HEK293 (cell line): ENCODE data around the gene CD276.
A peak's percentile ranks its signal among the peaks of the same experiment; 100 is the strongest.

ENCODE experiments used
- IKZF3 ChIP-seq: fragments of 450-650 bp; IDR thresholded peaks from 2 replicates; pipeline ENCODE4 v1.5.0; 2018; ENCODE audit warnings: missing biosample characterization, mild to moderate bottlenecking, missing genetic modification characterization, moderate library complexity
- KLF9 ChIP-seq: fragments of 450-650 bp; formaldehyde crosslinking; IDR thresholded peaks from 2 replicates; pipeline ENCODE4 v1.5.1; 2016; ENCODE audit warnings: missing biosample characterization, missing genetic modification characterization, low read depth
- RBAK ChIP-seq: fragments of 450-650 bp; formaldehyde crosslinking; IDR thresholded peaks from 2 replicates; pipeline ENCODE4 v1.5.1; 2016; ENCODE audit warnings: missing biosample characterization, missing genetic modification characterization
- SCRT1 ChIP-seq: fragments of 450-650 bp; formaldehyde crosslinking; IDR thresholded peaks from 2 replicates; pipeline ENCODE4 v1.5.1; 2016; ENCODE audit warnings: missing biosample characterization, missing genetic modification characterization, borderline replicate concordance
- SCRT2 ChIP-seq: fragments of 450-650 bp; formaldehyde crosslinking; IDR thresholded peaks from 2 replicates; pipeline ENCODE4 v1.5.1; 2016; ENCODE audit warnings: missing biosample characterization, missing genetic modification characterization
- SP2 ChIP-seq: fragments of 450-650 bp; formaldehyde crosslinking; IDR thresholded peaks from 2 replicates; pipeline ENCODE4 v1.5.1; 2016; ENCODE audit warnings: missing biosample characterization, missing genetic modification characterization
- WT1 ChIP-seq: fragments of 450-650 bp; formaldehyde crosslinking; IDR thresholded peaks from 2 replicates; pipeline ENCODE4 v1.5.1; 2016; ENCODE audit warnings: missing biosample characterization, missing genetic modification characterization
- YY2 ChIP-seq: fragments of 450-650 bp; formaldehyde crosslinking; IDR thresholded peaks from 2 replicates; pipeline ENCODE4 v1.5.1; 2016; ENCODE audit warnings: missing biosample characterization, missing genetic modification characterization
- ZBTB21 ChIP-seq: fragments of 450-650 bp; formaldehyde crosslinking; IDR thresholded peaks from 2 replicates; pipeline ENCODE4 v1.5.1; 2017; ENCODE audit warnings: missing biosample characterization, missing genetic modification characterization
- ZFP3 ChIP-seq: fragments of 450-650 bp; formaldehyde crosslinking; IDR thresholded peaks from 2 replicates; pipeline ENCODE4 v1.5.1; 2016; ENCODE audit warnings: low read depth, missing biosample characterization, missing genetic modification characterization
- ZNF121 ChIP-seq: fragments of 450-650 bp; formaldehyde crosslinking; IDR thresholded peaks from 2 replicates; pipeline ENCODE4 v1.5.1; 2016; ENCODE audit warnings: missing biosample characterization, missing genetic modification characterization
- ZNF132 ChIP-seq: fragments of 450-650 bp; formaldehyde crosslinking; IDR thresholded peaks from 2 replicates; pipeline ENCODE4 v1.5.1; 2017; ENCODE audit warnings: missing biosample characterization, missing genetic modification characterization, borderline replicate concordance
- ZNF140 ChIP-seq: fragments of 450-650 bp; formaldehyde crosslinking; IDR thresholded peaks from 2 replicates; pipeline ENCODE4 v1.5.1; 2016; ENCODE audit warnings: missing biosample characterization, missing genetic modification characterization
- ZNF175 ChIP-seq: fragments of 450-650 bp; formaldehyde crosslinking; IDR thresholded peaks from 2 replicates; pipeline ENCODE4 v1.5.1; 2016; ENCODE audit warnings: missing biosample characterization, missing genetic modification characterization
- ZNF223 ChIP-seq: fragments of 450-650 bp; formaldehyde crosslinking; IDR thresholded peaks from 2 replicates; pipeline ENCODE4 v1.5.1; 2016; ENCODE audit warnings: missing biosample characterization, missing genetic modification characterization
- ZNF521 ChIP-seq: fragments of 450-650 bp; formaldehyde crosslinking; IDR thresholded peaks from 2 replicates; pipeline ENCODE4 v1.5.1; 2017; ENCODE audit warnings: missing biosample characterization, mild to moderate bottlenecking, missing genetic modification characterization
- ZNF585B ChIP-seq: fragments of 450-650 bp; formaldehyde crosslinking; IDR thresholded peaks from 2 replicates; pipeline ENCODE4 v1.5.1; 2016; ENCODE audit warnings: missing biosample characterization, missing genetic modification characterization
- ZNF610 ChIP-seq: fragments of 450-650 bp; formaldehyde crosslinking; IDR thresholded peaks from 2 replicates; pipeline ENCODE4 v1.5.1; 2016; ENCODE audit warnings: missing biosample characterization, missing genetic modification characterization, borderline replicate concordance
- ZSCAN23 ChIP-seq: fragments of 450-650 bp; formaldehyde crosslinking; IDR thresholded peaks from 2 replicates; pipeline ENCODE4 v1.5.1; 2016; ENCODE audit warnings: missing biosample characterization, missing genetic modification characterization
- ZSCAN30 ChIP-seq: fragments of 450-650 bp; IDR thresholded peaks from 2 replicates; pipeline ENCODE4 v1.5.1; 2018; ENCODE audit warnings: missing biosample characterization, mild to moderate bottlenecking, missing genetic modification characterization, moderate library complexity
- ZXDB ChIP-seq: fragments of 450-650 bp; formaldehyde crosslinking; IDR thresholded peaks from 2 replicates; pipeline ENCODE4 v1.5.1; 2016; ENCODE audit warnings: missing biosample characterization, missing genetic modification characterization
- TF ChIP-seq, protein P1 (sequence below): fragments of 450-650 bp; formaldehyde crosslinking; IDR thresholded peaks from 2 replicates; pipeline ENCODE4 v1.5.1; 2016; ENCODE audit warnings: missing biosample characterization, missing genetic modification characterization, borderline replicate concordance
- TF ChIP-seq, protein P2 (sequence below): fragments of 450-650 bp; formaldehyde crosslinking; IDR thresholded peaks from 2 replicates; pipeline ENCODE4 v1.5.0; 2017; ENCODE audit warnings: missing biosample characterization, missing genetic modification characterization, borderline replicate concordance
- TF ChIP-seq, protein P3 (sequence below): fragments of 450-650 bp; formaldehyde crosslinking; IDR thresholded peaks from 2 replicates; pipeline ENCODE4 v1.5.1; 2016; ENCODE audit warnings: missing biosample characterization, missing genetic modification characterization
- TF ChIP-seq, protein P4 (sequence below): fragments of 450-650 bp; formaldehyde crosslinking; IDR thresholded peaks from 2 replicates; pipeline ENCODE4 v1.5.1; 2016; ENCODE audit warnings: missing biosample characterization, missing genetic modification characterization
- TF ChIP-seq, protein P5 (sequence below): fragments of 450-650 bp; formaldehyde crosslinking; IDR thresholded peaks from 2 replicates; pipeline ENCODE4 v1.5.1; 2017; ENCODE audit warnings: missing biosample characterization, missing genetic modification characterization

The CD276 gene

DNA sequence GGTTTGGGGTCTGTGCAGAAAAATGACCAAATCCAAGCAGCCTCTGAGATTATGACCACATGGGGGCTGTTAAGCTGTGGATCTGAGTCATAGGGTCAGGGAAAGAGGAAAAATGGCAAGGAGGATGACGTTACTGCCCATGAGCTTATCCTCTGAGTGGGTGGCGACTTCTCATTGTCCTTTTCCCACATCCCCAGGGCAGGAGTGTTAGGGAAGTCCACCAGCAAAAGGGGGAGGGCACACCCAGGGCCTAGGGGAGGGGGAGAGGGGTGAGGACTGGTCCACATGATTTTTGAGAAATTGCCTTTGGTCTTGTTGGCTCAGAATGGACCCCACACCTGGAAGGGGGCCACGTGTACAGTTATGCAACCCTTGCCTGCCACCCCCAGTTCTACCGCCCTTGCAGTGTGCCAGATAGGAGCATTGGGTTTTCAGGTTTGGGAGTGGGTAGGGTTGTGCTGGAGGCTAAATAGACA lies 2.6 kb downstream of the CD276 start (continued):
- TF ChIP-seq, protein P1, sequence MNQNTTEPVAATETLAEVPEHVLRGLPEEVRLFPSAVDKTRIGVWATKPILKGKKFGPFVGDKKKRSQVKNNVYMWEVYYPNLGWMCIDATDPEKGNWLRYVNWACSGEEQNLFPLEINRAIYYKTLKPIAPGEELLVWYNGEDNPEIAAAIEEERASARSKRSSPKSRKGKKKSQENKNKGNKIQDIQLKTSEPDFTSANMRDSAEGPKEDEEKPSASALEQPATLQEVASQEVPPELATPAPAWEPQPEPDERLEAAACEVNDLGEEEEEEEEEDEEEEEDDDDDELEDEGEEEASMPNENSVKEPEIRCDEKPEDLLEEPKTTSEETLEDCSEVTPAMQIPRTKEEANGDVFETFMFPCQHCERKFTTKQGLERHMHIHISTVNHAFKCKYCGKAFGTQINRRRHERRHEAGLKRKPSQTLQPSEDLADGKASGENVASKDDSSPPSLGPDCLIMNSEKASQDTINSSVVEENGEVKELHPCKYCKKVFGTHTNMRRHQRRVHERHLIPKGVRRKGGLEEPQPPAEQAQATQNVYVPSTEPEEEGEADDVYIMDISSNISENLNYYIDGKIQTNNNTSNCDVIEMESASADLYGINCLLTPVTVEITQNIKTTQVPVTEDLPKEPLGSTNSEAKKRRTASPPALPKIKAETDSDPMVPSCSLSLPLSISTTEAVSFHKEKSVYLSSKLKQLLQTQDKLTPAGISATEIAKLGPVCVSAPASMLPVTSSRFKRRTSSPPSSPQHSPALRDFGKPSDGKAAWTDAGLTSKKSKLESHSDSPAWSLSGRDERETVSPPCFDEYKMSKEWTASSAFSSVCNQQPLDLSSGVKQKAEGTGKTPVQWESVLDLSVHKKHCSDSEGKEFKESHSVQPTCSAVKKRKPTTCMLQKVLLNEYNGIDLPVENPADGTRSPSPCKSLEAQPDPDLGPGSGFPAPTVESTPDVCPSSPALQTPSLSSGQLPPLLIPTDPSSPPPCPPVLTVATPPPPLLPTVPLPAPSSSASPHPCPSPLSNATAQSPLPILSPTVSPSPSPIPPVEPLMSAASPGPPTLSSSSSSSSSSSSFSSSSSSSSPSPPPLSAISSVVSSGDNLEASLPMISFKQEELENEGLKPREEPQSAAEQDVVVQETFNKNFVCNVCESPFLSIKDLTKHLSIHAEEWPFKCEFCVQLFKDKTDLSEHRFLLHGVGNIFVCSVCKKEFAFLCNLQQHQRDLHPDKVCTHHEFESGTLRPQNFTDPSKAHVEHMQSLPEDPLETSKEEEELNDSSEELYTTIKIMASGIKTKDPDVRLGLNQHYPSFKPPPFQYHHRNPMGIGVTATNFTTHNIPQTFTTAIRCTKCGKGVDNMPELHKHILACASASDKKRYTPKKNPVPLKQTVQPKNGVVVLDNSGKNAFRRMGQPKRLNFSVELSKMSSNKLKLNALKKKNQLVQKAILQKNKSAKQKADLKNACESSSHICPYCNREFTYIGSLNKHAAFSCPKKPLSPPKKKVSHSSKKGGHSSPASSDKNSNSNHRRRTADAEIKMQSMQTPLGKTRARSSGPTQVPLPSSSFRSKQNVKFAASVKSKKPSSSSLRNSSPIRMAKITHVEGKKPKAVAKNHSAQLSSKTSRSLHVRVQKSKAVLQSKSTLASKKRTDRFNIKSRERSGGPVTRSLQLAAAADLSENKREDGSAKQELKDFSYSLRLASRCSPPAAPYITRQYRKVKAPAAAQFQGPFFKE: no peak
- TF ChIP-seq ZXDB (tag by site-specific recombination) (no peak), YY2 (tag by site-specific recombination) (no peak), ZNF132 (no peak), WT1 (tag by site-specific recombination) (no peak), IKZF3 (tag by site-specific recombination) (peak; percentile 59; the same call in 1 of the 2 replicates), ZSCAN23 (no peak), ZNF521 (tag by site-specific recombination) (no peak), ZNF175 (tag by site-specific recombination) (no peak), SCRT2 (tag by site-specific recombination) (no peak), ZSCAN30 (tag by site-specific recombination) (no peak), SP2 (tag by site-specific recombination) (peak; percentile 68), ZNF140 (tag by site-specific recombination) (no peak), KLF9 (tag by site-specific recombination) (no peak), ZBTB21 (tag by site-specific recombination) (peak; percentile 90), RBAK (tag by site-specific recombination) (no peak), SCRT1 (tag by site-specific recombination) (no peak), ZNF121 (tag by site-specific recombination) (no peak), ZNF585B (tag by site-specific recombination) (no peak), ZNF223 (tag by site-specific recombination) (no peak), ZFP3 (tag by site-specific recombination) (no peak), ZNF610 (tag by site-specific recombination) (no peak)
- TF ChIP-seq, protein P2, sequence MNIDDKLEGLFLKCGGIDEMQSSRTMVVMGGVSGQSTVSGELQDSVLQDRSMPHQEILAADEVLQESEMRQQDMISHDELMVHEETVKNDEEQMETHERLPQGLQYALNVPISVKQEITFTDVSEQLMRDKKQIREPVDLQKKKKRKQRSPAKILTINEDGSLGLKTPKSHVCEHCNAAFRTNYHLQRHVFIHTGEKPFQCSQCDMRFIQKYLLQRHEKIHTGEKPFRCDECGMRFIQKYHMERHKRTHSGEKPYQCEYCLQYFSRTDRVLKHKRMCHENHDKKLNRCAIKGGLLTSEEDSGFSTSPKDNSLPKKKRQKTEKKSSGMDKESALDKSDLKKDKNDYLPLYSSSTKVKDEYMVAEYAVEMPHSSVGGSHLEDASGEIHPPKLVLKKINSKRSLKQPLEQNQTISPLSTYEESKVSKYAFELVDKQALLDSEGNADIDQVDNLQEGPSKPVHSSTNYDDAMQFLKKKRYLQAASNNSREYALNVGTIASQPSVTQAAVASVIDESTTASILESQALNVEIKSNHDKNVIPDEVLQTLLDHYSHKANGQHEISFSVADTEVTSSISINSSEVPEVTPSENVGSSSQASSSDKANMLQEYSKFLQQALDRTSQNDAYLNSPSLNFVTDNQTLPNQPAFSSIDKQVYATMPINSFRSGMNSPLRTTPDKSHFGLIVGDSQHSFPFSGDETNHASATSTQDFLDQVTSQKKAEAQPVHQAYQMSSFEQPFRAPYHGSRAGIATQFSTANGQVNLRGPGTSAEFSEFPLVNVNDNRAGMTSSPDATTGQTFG (tag by site-specific recombination): no peak
- TF ChIP-seq, protein P3, sequence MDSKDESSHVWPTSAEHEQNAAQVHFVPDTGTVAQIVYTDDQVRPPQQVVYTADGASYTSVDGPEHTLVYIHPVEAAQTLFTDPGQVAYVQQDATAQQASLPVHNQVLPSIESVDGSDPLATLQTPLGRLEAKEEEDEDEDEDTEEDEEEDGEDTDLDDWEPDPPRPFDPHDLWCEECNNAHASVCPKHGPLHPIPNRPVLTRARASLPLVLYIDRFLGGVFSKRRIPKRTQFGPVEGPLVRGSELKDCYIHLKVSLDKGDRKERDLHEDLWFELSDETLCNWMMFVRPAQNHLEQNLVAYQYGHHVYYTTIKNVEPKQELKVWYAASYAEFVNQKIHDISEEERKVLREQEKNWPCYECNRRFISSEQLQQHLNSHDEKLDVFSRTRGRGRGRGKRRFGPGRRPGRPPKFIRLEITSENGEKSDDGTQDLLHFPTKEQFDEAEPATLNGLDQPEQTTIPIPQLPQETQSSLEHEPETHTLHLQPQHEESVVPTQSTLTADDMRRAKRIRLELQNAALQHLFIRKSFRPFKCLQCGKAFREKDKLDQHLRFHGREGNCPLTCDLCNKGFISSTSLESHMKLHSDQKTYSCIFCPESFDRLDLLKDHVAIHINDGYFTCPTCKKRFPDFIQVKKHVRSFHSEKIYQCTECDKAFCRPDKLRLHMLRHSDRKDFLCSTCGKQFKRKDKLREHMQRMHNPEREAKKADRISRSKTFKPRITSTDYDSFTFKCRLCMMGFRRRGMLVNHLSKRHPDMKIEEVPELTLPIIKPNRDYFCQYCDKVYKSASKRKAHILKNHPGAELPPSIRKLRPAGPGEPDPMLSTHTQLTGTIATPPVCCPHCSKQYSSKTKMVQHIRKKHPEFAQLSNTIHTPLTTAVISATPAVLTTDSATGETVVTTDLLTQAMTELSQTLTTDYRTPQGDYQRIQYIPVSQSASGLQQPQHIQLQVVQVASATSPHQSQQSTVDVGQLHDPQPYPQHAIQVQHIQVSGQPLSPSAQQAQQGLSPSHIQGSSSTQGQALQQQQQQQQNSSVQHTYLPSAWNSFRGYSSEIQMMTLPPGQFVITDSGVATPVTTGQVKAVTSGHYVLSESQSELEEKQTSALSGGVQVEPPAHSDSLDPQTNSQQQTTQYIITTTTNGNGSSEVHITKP (tag by site-specific recombination): peak; percentile 89
- TF ChIP-seq, protein P4, sequence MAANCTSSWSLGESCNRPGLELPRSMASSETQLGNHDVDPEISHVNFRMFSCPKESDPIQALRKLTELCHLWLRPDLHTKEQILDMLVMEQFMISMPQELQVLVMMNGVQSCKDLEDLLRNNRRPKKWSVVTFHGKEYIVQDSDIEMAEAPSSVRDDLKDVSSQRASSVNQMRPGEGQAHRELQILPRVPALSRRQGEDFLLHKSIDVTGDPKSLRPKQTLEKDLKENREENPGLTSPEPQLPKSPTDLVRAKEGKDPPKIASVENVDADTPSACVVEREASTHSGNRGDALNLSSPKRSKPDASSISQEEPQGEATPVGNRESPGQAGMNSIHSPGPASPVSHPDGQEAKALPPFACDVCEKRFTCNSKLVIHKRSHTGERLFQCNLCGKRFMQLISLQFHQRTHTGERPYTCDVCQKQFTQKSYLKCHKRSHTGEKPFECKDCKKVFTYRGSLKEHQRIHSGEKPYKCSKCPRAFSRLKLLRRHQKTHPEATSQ (tag by site-specific recombination): no peak
- TF ChIP-seq, protein P5, sequence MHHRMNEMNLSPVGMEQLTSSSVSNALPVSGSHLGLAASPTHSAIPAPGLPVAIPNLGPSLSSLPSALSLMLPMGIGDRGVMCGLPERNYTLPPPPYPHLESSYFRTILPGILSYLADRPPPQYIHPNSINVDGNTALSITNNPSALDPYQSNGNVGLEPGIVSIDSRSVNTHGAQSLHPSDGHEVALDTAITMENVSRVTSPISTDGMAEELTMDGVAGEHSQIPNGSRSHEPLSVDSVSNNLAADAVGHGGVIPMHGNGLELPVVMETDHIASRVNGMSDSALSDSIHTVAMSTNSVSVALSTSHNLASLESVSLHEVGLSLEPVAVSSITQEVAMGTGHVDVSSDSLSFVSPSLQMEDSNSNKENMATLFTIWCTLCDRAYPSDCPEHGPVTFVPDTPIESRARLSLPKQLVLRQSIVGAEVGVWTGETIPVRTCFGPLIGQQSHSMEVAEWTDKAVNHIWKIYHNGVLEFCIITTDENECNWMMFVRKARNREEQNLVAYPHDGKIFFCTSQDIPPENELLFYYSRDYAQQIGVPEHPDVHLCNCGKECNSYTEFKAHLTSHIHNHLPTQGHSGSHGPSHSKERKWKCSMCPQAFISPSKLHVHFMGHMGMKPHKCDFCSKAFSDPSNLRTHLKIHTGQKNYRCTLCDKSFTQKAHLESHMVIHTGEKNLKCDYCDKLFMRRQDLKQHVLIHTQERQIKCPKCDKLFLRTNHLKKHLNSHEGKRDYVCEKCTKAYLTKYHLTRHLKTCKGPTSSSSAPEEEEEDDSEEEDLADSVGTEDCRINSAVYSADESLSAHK (tag by site-specific recombination): no peak
